Ammon's horn (tissue), 1 donor: ENCODE results near the gene RFLNA.
A peak's percentile ranks its signal among the peaks of the same experiment; 100 is the strongest.

Source experiments
- DNase-seq: peaks from one replicate; pipeline ENCODE4 v3.0.0-alpha.2; 2016; ENCODE audit warnings: low spot score

The RFLNA gene

GRCh38 chr12:124336742-124337520, 42.0 kb downstream of the RFLNA start:
- DNase-seq = no peak

GRCh38 chr12:124337622-124338021, 42.7 kb downstream of the RFLNA start:
- peak; percentile 37 for DNase-seq

DNA sequence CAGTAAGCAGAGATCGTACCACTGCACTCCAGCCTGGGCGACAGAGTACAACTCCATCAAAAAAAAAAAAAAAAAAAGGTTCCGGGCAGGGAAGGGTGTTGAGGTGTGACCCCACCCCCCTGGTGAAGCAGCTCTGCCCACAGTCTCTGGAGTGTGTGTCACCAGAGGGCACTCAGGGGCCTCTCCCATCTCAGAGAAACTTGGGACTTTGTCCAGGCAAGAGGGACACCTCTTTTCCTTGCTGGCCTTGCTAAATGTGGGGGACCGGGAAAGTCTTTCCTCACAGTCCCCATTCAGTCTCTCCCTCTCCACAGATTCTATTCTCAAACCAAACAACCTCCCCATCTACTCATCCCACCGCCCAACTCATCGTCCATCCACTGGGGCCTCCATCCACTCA, 43.6 kb downstream of the RFLNA start:
- no peak for DNase-seq

- no peak for DNase-seq
Measured at GRCh38 chr12:124338876-124339603, 44.1 kb downstream of the RFLNA start.

GRCh38 chr12:124340080-124340900, 45.4 kb downstream of the RFLNA start:
- DNase-seq = no peak

DNA sequence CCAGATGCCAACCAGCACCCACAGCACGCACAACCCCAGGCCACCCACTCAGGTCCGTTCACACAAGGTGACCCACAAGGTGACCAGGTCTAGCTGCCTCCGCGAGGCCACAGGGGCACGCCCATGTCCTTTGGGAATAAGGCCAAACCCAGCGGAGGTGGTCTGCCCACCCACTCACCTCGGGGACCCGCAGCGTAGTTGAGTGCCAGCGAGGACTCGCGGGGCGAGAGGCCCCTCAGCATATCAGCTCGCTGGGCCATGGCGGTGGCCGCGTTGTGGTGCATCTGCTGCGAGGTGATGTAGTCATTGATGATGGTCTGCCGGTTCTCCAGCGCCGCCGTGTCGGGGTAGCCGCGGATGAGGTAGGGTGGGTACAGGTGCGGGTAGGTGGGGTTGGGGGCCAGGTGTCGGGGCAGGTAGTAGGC, 46.8 kb downstream of the RFLNA start:
- DNase-seq = no peak

GRCh38 chr12:124344022-124344421, 49.1 kb downstream of the RFLNA start:
- no peak for DNase-seq

GRCh38 chr12:124344526-124344925, 49.6 kb downstream of the RFLNA start:
- DNase-seq = no peak

- no peak for DNase-seq
Measured at GRCh38 chr12:124345795-124346194, 50.9 kb downstream of the RFLNA start.

DNA sequence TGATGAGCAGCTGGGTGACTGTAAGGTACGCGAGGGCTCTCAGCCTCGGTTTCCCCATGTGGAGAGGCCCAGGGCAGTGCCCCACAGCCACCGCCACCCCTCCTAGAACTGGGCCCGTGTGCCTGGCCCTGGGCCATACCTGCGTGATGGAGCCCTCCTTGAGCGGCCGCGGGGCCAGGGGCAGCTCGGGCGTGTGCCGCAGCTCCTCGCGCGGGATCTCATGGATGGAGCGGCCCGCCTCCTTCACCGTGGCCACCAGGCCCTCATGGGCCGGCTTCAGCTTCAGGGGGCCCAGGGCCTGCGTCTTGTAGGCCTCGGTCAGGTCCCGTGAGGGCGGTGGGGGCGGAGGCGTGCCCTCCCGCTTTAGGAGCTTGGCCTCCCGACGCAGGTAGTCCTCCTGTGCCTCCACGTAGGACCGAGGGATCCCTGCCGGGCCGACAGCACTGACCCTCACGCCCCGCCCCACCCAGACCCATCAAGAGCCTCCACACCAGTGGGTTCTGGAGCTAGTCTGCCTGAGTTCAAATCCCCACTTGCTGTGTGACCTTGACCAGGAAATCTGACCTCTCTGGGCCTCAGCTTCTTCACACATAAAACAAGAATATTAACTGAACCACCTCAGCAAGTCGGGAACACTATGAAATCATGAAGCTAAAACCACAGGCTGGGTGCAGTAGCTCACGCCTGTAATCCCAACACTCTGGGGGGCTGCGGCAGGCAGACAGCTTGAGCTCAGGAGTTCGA, 51.7 kb downstream of the RFLNA start:
- no peak for DNase-seq

GRCh38 chr12:124347335-124347734, 52.4 kb downstream of the RFLNA start:
- no peak for DNase-seq

- no peak for DNase-seq
Measured at GRCh38 chr12:124347805-124348658, 53.1 kb downstream of the RFLNA start.

GRCh38 chr12:124348659-124349380, 53.9 kb downstream of the RFLNA start:
- no peak for DNase-seq

- no peak for DNase-seq
Measured at GRCh38 chr12:124350491-124350890, 55.6 kb downstream of the RFLNA start.

DNA sequence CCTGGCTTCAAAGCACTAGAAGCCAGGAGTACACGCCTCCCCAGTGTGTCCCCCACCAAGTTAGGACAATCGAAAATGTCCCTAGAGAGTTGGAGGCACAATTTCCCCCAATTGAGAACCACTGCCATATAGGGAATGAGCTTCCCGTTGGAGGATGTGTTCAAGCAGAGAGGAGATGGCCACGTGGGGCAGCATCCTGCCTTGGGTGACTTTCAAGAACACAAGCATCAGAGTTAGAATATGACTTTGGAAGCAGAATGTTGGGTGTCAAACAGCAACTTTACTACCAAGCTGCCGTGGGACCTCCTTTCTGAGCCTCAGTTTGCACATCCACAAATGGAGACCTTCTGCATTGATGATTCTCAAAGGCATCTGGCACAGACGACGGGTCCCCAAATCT, 56.5 kb downstream of the RFLNA start:
- no peak for DNase-seq

GRCh38 chr12:124352257-124352656, 57.4 kb downstream of the RFLNA start:
- DNase-seq = no peak

GRCh38 chr12:124352839-124353238, 57.9 kb downstream of the RFLNA start:
- DNase-seq = peak; percentile 24

DNA sequence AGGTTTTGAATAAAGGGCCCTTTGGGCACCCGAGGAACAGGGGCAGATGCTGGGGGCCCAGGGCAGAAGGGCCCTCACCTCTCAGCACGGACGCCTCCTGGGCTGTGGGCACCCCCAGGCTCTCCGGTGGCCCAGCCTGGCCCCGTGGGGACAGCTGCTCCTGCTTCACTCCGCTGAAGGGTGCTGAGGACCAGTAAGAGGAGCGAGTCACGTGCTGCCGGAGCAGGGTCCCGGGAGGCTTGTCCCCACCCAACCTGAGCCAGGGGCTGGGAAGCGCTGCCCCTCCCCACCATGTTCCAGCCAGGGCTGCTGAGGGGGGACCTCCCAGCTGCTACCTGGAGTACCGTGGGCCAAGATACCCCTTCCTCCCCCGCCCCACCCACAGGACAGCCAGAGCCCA, 59.5 kb downstream of the RFLNA start:
- no peak for DNase-seq

DNA sequence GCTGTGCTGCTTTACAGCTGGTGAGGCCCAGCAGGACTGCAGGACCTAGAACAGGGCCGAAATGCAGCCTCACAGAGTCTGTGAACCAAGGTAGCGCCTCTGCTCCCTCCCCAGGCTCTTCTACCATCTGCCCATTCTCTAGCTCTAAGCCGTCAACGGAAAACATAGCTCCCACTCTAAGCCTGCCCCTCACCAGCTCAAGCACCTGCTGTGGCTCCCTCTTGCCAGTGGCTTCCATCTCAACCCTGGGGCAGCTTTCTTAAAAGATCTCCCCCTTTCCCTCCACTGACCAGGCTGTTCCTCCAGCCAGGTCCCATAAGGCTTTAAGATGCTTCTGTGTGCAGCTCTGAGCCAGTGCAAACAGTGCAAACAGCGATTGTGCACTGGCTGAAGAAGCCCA, 61.3 kb downstream of the RFLNA start:
- DNase-seq = no peak

DNA sequence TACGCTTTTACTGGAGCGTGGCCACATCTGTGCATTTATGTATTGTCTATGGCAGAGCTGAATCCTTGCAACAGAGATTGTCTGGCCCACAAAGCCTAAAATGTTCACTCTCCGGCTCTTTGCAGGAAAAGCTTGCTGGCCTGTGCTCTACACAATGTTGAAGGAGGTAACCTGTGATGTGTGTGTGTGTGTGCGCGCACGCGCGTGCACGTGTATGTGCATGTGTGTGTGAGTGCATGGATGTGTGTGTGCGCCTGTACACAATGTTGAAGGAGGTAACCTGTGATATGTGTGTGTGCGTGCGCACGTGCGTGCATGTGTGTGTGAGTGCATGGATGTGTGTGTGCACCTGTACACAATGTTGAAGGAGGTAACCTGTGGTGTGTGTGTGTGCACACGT, 62.7 kb downstream of the RFLNA start:
- no peak for DNase-seq
